ENCODE results near the gene RACK1.
"Not testable (repeated sequence)": the region's sequence is repeated elsewhere in the genome, so short reads cannot be mapped to it uniquely, and the experiment has no call there.

RACK1 gene

DNA sequence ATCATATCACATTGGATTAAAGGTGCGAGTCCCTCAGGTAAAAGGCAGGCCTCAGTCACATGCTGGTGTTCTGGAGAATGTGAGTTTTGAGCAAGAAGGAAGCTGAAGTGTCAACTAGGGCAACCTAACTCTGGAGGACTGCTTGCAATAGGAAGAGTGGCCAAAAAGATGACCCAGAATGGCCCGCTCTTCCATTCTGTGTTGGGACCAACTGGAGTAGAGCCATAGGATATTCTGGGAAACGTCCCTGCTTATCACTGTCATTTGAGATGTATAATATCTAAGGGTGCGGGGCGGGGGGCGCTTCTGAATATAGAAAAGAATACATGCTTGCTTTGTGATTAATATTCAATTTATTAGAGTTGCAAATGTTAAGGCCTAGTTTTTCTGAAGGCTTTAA lies 31.6 kb downstream of the RACK1 start:
- no peak for DNase-seq

GRCh38 chr5:181211208-181211607 lies 32.5 kb downstream of the RACK1 start:
- no peak for DNase-seq

GRCh38 chr5:181210698-181211097 lies 33.0 kb downstream of the RACK1 start:
- DNase-seq, result not testable (repeated sequence)

- not testable (repeated sequence) for DNase-seq
Measured at GRCh38 chr5:181210148-181210547, 33.6 kb downstream of the RACK1 start.

GRCh38 chr5:181209006-181209405 lies 34.7 kb downstream of the RACK1 start:
- not testable (repeated sequence) for DNase-seq

DNA sequence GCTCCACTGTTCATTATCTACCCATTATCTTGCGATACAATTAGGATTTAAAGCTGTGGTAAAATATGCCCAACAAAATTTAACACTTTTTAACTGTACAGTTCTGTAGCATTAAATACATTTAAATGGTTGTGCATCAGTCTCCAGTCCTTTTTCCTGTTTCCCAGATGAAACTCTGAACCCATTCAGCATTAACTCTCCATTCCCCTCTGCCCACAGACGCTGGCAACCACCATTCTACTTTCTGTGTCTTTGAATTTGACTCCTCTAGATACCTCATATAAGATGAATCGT lies 35.8 kb downstream of the RACK1 start:
- no peak for DNase-seq

GRCh38 chr5:181207214-181207959 lies 36.3 kb downstream of the RACK1 start:
- peak; percentile 79 for DNase-seq

DNA sequence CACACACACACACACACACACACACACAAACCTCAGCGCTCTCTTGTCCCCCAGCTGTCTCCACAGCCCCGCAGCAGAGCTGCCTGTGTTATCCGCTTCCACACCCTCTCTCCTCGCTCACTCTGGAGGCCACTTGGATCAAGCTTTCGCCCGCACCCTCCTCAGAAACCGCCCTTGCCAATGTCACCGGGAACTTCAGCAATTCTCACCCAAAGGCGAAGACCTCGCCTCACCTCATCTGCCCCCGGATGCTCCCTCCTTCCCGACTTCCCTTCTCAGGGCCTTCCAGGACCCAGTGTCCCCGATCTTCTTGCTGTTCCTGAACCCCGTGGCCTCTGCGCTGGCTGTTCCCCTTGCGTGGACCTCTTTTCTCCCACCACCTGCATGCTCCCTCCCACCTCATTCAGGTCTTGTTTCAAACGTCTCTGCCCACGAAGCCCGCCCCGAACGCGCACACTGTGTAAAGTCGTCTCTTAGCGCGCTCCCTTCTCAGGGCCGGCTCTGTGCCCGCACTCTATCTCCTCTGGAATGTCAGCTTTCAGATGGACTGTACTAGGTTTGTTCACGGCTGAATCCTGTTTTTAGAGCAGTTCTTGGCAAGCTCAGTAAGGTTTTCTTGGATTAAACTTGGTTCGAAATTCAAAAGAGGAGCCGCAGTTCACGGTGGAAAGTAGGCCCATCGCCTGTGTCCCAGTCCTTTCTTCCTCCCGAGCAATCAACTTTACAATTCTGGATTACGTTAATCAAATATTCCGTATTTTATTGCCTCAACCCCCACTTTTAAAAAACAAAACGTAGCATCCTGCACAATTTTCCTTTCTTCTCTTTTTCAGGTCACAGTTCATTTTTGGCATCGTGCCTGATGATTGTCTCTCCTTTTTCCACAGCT lies 37.7 kb downstream of the RACK1 start:
- no peak for DNase-seq

DNA sequence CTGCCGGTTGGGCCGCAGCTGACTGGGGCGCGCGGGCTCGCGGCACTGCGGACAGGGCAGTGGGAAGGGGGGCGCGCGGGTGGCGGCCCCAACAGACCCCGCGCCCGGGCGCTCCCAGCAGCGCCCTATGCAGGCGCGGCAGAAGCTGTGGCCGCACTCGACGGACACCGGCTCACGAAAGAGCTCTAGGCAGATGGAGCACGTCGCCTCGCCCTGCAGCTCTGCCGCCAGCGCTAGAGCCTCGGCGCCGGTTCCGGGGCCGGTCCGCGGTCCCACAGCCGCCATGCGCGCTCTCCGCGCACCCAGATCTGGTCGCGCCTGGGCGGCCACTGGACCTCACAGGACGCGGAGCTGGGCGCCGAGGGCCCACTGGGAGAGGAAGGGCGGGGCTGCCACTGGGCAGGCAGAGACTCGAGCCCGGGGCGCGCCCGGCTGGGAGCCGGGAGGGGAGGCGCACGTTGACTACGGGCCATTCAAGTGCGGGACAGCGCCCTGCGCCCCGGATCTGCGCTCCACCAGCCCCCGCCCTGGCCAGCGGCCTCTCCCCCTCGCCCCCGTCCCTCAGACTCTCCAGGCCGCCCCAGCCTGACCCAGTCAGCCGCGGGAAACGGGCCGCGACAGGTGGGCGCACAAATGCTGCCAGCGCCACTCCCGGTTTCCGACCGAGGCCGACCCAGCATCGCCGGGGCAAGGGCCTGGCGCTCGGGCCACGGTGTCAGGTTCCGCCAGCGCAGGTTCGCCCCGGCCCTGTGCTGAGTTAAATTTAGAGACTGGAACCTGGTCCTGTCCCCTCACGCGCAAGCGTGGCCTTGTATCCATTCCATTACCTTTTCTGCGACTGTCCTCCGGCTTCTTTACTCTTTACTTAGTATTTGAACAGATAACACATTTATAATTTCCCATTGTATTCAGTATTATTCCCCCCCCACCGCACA lies 38.6 kb downstream of the RACK1 start, which contains the start of gene TRIM7:
Gene TRIM7 (minus strand): TSS at position 371 of the 935 bp plus-strand sequence. CDS start 86 bp downstream, at position 285.
- no peak for DNase-seq

- DNase-seq, result no peak
Measured at GRCh38 chr5:181204113-181204825, 39.4 kb downstream of the RACK1 start.

- DNase-seq, result no peak
Measured at GRCh38 chr5:181203777-181204112, 40.0 kb downstream of the RACK1 start.

DNA sequence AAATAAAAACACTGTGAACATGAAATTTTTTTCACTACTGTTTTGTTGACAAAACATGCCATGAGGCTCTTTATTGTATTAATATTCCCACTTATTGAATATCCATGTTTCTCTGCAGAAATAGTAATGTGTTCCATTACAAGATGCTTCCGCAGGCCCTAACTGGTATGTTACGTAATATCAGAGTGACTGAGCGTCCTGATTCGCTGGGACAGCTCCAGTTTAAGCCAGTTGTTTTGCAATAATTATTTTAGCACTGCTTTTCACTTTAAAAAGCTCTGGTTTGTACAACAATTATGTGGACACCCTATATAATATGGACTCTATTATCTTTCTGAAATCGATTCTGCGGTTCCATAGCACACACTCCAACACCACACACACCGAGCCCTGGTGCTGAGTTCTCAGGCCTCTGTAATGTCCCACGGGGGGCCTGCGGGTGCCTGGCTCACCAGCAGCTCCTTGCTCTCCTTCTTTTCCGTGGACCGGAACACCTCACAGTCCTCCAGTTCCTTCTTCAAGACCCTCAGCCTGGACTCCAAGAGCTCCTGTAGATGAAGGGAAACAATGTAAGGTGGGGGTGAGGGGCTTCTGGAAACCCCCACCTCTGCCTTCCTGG lies 40.5 kb downstream of the RACK1 start:
- no peak for DNase-seq

GRCh38 chr5:181200816-181201215 lies 42.9 kb downstream of the RACK1 start:
- DNase-seq, result no peak

DNA sequence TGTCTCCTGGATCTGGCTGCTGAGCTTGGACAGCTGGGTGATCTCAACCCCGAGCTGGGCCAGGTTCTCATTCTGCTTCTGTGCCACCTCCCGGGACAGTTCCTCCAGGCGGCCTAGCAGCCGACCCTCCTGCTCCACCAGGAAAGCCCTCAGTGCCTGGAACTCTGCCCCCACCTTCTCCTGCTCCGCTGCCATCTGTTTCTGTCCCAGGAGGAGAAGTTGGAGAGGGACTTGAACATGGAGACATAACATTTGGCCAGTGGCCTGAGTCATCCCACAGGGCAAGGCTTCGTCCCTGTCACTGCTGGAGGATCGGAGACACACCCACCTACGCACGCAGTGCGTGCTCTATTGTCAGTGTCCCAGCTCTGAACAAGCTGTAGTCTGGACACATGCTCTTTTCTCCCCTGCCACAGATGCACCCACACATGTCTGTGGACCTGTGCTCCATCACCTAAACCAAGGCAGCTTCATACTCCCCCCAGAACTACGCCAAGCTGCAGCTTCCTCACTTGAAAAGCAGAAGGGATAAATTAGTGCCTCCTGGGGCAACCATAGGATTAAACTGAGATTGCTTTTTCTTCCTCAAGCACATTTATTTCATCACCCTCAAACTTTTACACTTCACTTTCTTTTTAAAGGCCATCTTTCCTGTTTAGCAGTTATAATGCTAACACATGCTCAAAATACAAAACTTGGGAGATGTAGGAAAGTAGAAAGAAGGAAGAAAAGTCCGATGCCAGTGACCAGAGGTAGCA lies 43.6 kb downstream of the RACK1 start:
- DNase-seq, result no peak

DNA sequence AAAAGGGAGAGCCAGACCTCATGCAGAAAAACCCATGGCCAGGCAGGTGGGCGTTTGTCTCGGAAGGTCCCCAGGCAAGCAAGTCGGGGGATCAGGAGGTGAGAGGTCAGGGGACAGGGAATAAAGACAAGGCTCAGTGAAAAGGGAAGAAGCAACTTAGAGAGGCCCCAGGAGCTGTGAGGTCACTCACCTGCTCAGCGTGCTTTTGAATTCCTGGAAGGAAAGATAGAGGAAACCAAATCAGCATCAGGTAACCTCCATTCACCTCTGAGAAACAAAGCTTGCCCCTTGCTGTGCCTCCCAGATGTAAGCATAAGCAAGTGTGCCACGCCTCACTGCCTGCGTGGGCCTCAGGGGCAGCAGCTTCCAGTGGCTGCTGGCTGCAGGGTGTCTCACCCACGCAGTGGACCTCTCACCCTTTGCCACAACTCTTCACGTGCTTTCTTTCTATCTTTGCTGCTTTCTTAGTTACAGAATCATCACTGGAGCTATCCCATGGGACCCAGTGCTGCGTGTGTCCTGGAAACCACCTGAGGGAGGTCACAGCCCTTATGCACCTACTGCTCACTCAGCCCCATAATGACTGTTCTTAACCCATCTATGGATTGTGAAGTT lies 44.7 kb downstream of the RACK1 start:
- no peak for DNase-seq

DNA sequence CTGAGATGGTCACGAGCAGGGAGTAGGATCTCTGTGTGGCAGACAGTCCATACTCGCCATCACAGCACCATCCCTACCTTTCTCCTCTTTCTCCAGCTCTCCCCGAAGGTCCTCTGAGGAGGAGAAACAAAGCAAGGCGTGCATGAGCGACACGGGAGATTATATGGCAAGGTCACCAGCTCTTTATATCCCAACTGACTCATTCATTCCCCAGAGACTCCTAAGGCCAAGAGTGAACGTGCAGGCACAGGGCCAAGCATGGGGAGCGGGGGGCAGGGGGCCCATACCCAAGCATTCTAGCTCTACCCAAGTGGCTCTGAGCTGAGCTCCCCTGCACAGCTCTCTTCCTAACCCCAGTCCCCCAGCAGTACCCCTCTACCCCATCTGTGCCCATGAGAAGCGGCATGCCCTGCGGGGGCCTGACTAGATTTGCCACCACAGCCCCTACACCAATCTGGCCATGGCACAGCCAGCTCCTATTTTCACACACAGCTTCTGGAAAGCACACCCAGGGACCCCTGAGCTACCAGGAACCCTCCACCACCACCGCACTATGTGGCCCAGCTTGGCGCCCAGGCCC lies 45.5 kb downstream of the RACK1 start:
- no peak for DNase-seq

DNA sequence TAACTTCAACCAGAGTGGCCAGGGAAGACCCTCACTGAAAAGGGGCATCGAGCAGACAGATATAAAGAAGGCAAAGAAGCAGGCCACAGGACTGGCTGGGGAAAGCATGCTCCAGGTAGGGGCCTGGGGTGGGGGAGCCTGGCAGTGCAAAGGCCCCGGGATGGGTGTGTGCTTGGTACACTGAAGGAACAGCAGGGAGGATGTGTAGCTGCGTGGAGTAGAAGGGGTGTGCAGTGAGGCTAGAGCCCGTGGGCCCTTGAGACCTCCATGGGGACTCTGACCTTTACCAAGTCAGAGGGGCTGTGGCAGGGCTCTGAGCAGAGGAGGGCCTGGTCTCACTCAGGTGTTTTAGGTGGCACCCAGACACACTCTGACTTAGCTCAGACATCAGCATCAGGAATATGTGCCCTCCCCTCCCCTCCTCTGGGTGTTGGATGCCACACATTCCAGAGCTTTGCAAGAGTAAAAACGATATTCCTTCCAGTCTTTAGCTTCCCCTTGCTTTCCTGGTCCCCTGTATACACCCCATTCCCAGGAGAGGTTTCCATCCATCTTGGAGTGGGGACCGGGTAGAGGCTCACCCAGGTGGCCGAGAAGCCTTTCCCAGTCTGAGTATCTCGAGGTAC lies 46.3 kb downstream of the RACK1 start:
- no peak for DNase-seq

DNA sequence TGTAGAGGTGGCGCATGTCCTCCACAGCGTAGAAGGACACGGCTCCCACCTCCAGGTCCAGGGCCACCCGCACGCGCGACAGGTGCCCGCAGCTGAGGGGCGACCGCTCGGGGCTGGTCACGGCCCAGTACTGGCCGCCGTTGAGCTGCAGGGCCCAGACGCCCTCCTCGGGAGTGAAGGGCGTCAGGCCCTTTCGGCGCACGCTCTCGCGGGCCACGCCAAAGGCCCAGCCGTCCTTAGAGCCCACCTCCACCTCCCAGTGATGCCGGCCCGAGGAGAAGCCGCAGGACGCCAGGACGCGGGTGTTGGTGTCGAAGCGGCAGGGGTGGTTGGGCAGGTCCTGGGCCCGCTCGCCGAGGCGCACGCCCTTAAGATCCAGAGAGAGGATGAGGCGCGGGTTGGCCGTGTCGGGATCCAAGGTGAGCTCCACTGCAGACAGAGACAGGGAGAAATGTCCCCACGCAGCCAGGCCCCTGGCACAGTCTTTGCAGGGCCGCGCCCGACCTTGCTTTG lies 48.4 kb downstream of the RACK1 start:
- DNase-seq, result no peak

DNA sequence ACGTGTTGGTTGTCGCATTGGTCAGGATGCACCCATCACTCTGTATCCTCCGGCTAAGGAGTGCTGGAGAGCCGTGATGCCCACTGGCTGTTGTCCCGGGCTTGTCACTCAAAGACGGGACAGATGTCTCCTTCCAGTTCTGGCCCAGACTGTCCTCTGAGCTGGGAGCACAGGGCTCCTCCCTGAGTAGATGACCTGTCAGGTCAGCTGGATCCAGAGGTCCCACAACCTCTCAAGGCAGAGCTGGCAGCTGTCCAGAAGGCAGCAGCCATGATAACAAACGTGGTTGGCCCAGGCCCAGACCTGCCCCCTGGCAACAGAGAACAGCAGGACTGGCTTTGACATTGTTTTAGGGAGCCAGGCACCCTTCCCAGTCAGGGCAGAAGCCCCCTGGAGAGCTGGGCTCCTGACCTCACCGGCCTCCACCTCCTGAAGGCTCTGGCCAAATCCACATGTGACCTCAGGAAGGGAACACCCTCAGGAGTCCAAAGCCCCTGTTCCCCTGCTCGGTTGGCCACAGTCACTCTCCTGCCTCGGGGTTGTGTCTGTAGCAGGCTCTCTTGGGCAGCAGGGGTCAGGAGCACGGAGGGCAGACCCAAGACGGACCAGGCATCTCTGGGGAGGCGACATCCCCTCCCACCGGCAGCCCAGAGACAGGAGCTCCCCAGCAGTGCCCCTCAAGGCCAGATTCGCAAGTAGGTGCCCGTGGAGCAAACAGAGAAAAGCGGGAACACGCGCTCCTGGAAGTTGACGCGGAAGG lies 49.0 kb downstream of the RACK1 start:
- DNase-seq, result no peak
